RWPE2 (cell line): ENCODE data around the gene NEK7.

Experiments used
- ATAC-seq: fragments of 200-7000 bp; cut with Tn5 transposase; 3 replicates; pipeline ENCODE4 v1.9.1; 2021; ENCODE audit warnings: low read depth
- DNase-seq: peaks from one replicate; pipeline ENCODE4 v3.0.0-alpha.2; 2020; ENCODE audit warnings: low spot score
- H3K27ac ChIP-seq: fragments of 450-650 bp; 2 replicates; pipeline ENCODE4 v1.5.1; 2017; ENCODE audit warnings: mild to moderate bottlenecking; ENCODE audit not compliant: poor library complexity, severe bottlenecking
- H3K27me3 ChIP-seq: fragments of 250-450 bp; sonication (Bioruptor Pico); 2 replicates; pipeline ENCODE4 v1.5.1; 2021; ENCODE audit warnings: mild to moderate bottlenecking, moderate library complexity; ENCODE audit not compliant: insufficient read depth, poor library complexity, severe bottlenecking
- H3K36me3 ChIP-seq: fragments of 250-450 bp; sonication (Bioruptor Pico); 2 replicates; pipeline ENCODE4 v1.5.1; 2020; ENCODE audit warnings: low read depth, mild to moderate bottlenecking, moderate library complexity
- H3K4me1 ChIP-seq: fragments of 250-450 bp; sonication (Bioruptor Pico); 2 replicates; pipeline ENCODE4 v1.5.1; 2021; ENCODE audit warnings: mild to moderate bottlenecking, moderate library complexity; ENCODE audit not compliant: insufficient read depth, poor library complexity, severe bottlenecking
- H3K4me3 ChIP-seq: fragments of 250-450 bp; sonication (Bioruptor Pico); 2 replicates; pipeline ENCODE4 v1.5.1; 2021; ENCODE audit warnings: mild to moderate bottlenecking, moderate library complexity; ENCODE audit not compliant: severe bottlenecking
- H3K9me3 ChIP-seq: fragments of 250-450 bp; sonication (Bioruptor Pico); 2 replicates; pipeline ENCODE4 v1.5.1; 2021; ENCODE audit warnings: mild to moderate bottlenecking, moderate library complexity; ENCODE audit not compliant: severe bottlenecking
- CTCF ChIP-seq: fragments of 450-650 bp; IDR thresholded peaks from one replicate; pipeline ENCODE4 v1.5.1; 2017; ENCODE audit warnings: mild to moderate bottlenecking, moderate library complexity; ENCODE audit not compliant: poor library complexity, severe bottlenecking

Gene NEK7

GRCh38 chr1:198270273-198270828, 113.6 kb downstream of the NEK7 start:
- peaks cover 46% of the 10 kb centered on the region for H3K4me1 ChIP-seq
- no peak overlapping the region for H3K4me3 ChIP-seq
- no peaks in the 10 kb centered on the region for H3K27me3 ChIP-seq
- H3K27ac ChIP-seq = peak overlapping the region; percentile 71
- H3K9me3 ChIP-seq = no peaks in the 10 kb centered on the region
- TF ChIP-seq CTCF = no peak
- peaks cover 8% of the 10 kb centered on the region for H3K36me3 ChIP-seq
- DNase-seq (no peak), ATAC-seq (no peak)

GRCh38 chr1:198271467-198271866, 114.7 kb downstream of the NEK7 start:
- TF ChIP-seq CTCF = no peak
- Histone ChIP-seq H3K9me3 (no peaks in the 10 kb centered on the region), H3K27me3 (no peaks in the 10 kb centered on the region), H3K27ac (no peak overlapping the region), H3K4me1 (peaks cover 51% of the 10 kb centered on the region), H3K36me3 (peaks cover 8% of the 10 kb centered on the region), H3K4me3 (no peak overlapping the region)
- ATAC-seq = no peak
- no peak for DNase-seq

DNA sequence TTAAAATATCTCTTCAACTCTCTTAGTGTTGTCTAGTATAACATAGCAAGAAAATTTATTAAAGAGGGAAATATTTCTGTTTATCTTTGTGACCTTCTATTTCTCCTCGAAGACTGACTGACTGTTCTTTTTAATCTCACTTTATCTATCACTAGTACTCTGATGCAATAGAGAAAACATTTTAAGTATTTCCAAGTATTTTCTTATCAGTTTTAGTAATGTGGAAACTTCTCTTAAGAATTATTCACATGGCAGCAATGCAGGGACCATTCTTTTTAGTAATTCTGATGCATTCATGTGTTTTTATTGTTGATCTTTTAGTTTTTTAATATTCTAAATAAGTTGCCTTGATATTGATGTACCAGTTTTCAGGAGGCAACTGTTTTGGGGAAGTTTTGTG, 115.7 kb downstream of the NEK7 start:
- Histone ChIP-seq H3K9me3 (no peaks in the 10 kb centered on the region), H3K27me3 (no peaks in the 10 kb centered on the region), H3K4me3 (no peak overlapping the region), H3K36me3 (peaks cover 8% of the 10 kb centered on the region), H3K4me1 (peaks cover 51% of the 10 kb centered on the region), H3K27ac (peak overlapping the region; percentile 5)
- DNase-seq (no peak), ATAC-seq (no peak)
- no peak for TF ChIP-seq CTCF

- ATAC-seq (no peak), DNase-seq (no peak)
- no peak overlapping the region for H3K4me3 ChIP-seq
- H3K4me1 ChIP-seq = peaks cover 38% of the 10 kb centered on the region
- H3K27ac ChIP-seq = no peak overlapping the region
- no peak for TF ChIP-seq CTCF
- no peaks in the 10 kb centered on the region for H3K27me3 ChIP-seq
- no peaks in the 10 kb centered on the region for H3K9me3 ChIP-seq
- peaks cover 15% of the 10 kb centered on the region for H3K36me3 ChIP-seq
Measured at GRCh38 chr1:198273748-198274295, 117.0 kb downstream of the NEK7 start.

DNA sequence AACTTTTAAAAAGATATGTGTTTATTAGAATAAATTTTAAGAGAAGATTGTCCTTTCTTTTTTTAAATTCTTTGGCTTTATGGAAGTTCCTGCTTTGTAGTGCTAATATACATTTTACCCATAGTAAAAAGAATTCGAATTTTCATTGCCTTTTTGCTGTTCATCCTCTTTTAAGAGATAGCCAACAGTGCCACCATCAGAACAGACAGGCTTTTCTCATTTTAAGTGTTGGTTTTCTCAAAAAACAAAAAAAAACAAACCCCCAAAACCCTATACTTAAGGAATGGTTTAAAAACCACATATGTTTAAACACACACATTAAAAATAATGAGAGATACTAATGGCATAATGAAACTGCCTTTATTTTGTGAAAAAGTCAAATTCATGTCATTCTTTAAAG, 118.8 kb downstream of the NEK7 start:
- H3K36me3 ChIP-seq = peaks cover 27% of the 10 kb centered on the region; the same call in 1 of the 2 replicates
- H3K27me3 ChIP-seq = no peaks in the 10 kb centered on the region
- H3K4me1 ChIP-seq = peaks cover 22% of the 10 kb centered on the region
- H3K9me3 ChIP-seq = no peaks in the 10 kb centered on the region
- no peak overlapping the region for H3K27ac ChIP-seq
- DNase-seq = no peak
- ATAC-seq = no peak
- TF ChIP-seq CTCF = peak; percentile 18
- H3K4me3 ChIP-seq = no peak overlapping the region
